Hepatocyte (in vitro differentiated cells): ENCODE data around the gene IGIP. TPM values are rescaled to one million over a fixed set of nuclear protein-coding genes. Genes with fewer than 3 reads are reported as not detected.

Experiments used
- DNase-seq: peaks from one replicate; pipeline ENCODE4 v3.0.0-alpha.2; 2016; ENCODE audit warnings: low spot score
- H2AFZ ChIP-seq: fragments of 200-600 bp; sonication (generic); 2 replicates; pipeline ENCODE4 v1.6.0; 2016; ENCODE audit warnings: antibody characterized with exemption, mild to moderate bottlenecking
- H3K27ac ChIP-seq: fragments of 200-600 bp; sonication (generic); 2 replicates; pipeline ENCODE4 v1.5.1; 2016; ENCODE audit warnings: mild to moderate bottlenecking
- H3K27me3 ChIP-seq: fragments of 200-600 bp; sonication (generic); 2 replicates; pipeline ENCODE4 v1.6.1; 2016
- H3K36me3 ChIP-seq: fragments of 200-600 bp; sonication (generic); replicated peaks from 2 replicates; pipeline ENCODE4 v1.5.1; 2016; ENCODE audit warnings: low read depth; ENCODE audit not compliant: insufficient read depth
- H3K4me1 ChIP-seq: fragments of 200-600 bp; sonication (generic); 2 replicates; pipeline ENCODE4 v1.5.1; 2016; ENCODE audit warnings: mild to moderate bottlenecking, moderate library complexity; ENCODE audit not compliant: insufficient read depth
- H3K4me2 ChIP-seq: fragments of 200-600 bp; sonication (generic); 2 replicates; pipeline ENCODE4 v1.6.0; 2016
- H3K4me3 ChIP-seq: fragments of 200-600 bp; sonication (generic); 2 replicates; pipeline ENCODE4 v1.5.1; 2016; ENCODE audit warnings: mild to moderate bottlenecking
- H3K79me2 ChIP-seq: fragments of 200-600 bp; sonication (generic); 2 replicates; pipeline ENCODE4 v1.6.0; 2017; ENCODE audit warnings: mild to moderate bottlenecking
- H3K9me2 ChIP-seq: fragments of 200-600 bp; sonication (generic); replicated peaks from 2 replicates; pipeline ENCODE4 v1.6.0; 2017; ENCODE audit warnings: mild to moderate bottlenecking; ENCODE audit not compliant: insufficient read depth
- H3K9me3 ChIP-seq: fragments of 200-600 bp; sonication (generic); 2 replicates; pipeline ENCODE4 v1.5.1; 2016; ENCODE audit warnings: low read depth, mild to moderate bottlenecking
- H4K20me1 ChIP-seq: fragments of 200-600 bp; sonication (generic); 2 replicates; pipeline ENCODE4 v1.6.0; 2016; ENCODE audit warnings: mild to moderate bottlenecking; ENCODE audit not compliant: insufficient read depth, poor library complexity, severe bottlenecking
- EZH2 ChIP-seq: fragments of 200-600 bp; sonication (generic); IDR thresholded peaks from 2 replicates; pipeline ENCODE4 v1.6.1; 2016; ENCODE audit warnings: antibody characterized with exemption, mild to moderate bottlenecking, borderline replicate concordance
- EZH2phosphoT487 ChIP-seq: fragments of 200-600 bp; sonication (generic); IDR thresholded peaks from one replicate; pipeline ENCODE4 v1.6.1; 2018; ENCODE audit warnings: antibody characterized with exemption, mild to moderate bottlenecking, low read depth, moderate library complexity; ENCODE audit not compliant: unreplicated experiment, severe bottlenecking
- WGBS: methylation state at CpG from one replicate; pipeline ENCODE4 v1.1.6; 2016; ENCODE audit warnings: low lambda C conversion rate; ENCODE audit errors: missing lambda C conversion rate; 5-methylcytosine and 5-hydroxymethylcytosine counted together
- polyA plus RNA-seq: library from polyadenylated mRNA; unstranded; fragments of >200 nt; fragmentation: Nextera tagmentation; extraction: Ambion mirVana; gene quantifications from 2 replicates; pipeline ENCODE4 v1.2.1, GENCODE V29; 2016
- total RNA-seq: library from RNA; depleted of rRNA; stranded (reverse); fragments of >200 nt; gene quantifications from 2 replicates; pipeline ENCODE4 v1.2.3, GENCODE V29; 2014
- TF ChIP-seq, protein P1 (sequence below): fragments of 200-600 bp; sonication (generic); IDR thresholded peaks from 2 replicates; pipeline ENCODE4 v1.5.1; 2016; ENCODE audit warnings: antibody characterized with exemption, mild to moderate bottlenecking; ENCODE audit not compliant: poor library complexity

Gene IGIP
- 4.4 and 7.2 TPM in 2 replicates for total RNA-seq
- 0.50 and 0.89 TPM in 2 replicates for polyA plus RNA-seq

DNA sequence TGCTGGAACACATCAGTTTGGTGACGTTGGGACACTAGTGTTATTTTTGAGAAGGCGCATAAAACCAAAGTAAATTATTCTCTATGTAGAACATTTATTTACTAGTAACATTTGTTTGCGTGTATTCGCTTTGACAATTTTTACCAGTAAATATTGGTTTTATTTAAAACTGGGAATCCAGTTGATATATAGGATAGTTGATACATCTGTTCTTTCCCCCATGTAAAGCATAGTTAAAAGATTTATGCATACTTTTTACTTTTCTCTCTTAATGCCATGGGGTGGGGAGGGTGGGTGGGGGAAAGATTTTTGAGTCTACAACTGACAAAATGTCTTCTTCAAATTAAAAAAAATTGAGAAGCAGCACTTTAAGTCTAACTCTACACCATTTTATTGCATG is at the start of gene IGIP:
IGIP (plus strand) TSS at position 301 of the 400 bp plus-strand sequence. CDS start 2,540 bp downstream, outside the sequence.
- Histone ChIP-seq H3K9me2 (no peaks in the 10 kb centered on the region), H3K27ac (no peak within 1 kb of the TSS), H3K36me3 (no peaks in the 10 kb centered on the region), H4K20me1 (no peaks in the 10 kb centered on the region), H3K4me1 (no peaks in the 10 kb centered on the region), H3K9me3 (no peaks in the 10 kb centered on the region), H3K4me3 (no peak within 1 kb of the TSS), H3K79me2 (peaks cover 44% of the 10 kb centered on the region), H3K27me3 (no peaks in the 10 kb centered on the region), H3K4me2 (no peak within 1 kb of the TSS), H2AFZ (no peak within 1 kb of the TSS)
- 95% methylated on average over 4 of the region's 4 CpGs for WGBS
- TF ChIP-seq EZH2 (no peak), EZH2phosphoT487 (no peak)
- TF ChIP-seq, protein P1, sequence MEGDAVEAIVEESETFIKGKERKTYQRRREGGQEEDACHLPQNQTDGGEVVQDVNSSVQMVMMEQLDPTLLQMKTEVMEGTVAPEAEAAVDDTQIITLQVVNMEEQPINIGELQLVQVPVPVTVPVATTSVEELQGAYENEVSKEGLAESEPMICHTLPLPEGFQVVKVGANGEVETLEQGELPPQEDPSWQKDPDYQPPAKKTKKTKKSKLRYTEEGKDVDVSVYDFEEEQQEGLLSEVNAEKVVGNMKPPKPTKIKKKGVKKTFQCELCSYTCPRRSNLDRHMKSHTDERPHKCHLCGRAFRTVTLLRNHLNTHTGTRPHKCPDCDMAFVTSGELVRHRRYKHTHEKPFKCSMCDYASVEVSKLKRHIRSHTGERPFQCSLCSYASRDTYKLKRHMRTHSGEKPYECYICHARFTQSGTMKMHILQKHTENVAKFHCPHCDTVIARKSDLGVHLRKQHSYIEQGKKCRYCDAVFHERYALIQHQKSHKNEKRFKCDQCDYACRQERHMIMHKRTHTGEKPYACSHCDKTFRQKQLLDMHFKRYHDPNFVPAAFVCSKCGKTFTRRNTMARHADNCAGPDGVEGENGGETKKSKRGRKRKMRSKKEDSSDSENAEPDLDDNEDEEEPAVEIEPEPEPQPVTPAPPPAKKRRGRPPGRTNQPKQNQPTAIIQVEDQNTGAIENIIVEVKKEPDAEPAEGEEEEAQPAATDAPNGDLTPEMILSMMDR, result no peak
- DNase-seq, result no peak

DNA sequence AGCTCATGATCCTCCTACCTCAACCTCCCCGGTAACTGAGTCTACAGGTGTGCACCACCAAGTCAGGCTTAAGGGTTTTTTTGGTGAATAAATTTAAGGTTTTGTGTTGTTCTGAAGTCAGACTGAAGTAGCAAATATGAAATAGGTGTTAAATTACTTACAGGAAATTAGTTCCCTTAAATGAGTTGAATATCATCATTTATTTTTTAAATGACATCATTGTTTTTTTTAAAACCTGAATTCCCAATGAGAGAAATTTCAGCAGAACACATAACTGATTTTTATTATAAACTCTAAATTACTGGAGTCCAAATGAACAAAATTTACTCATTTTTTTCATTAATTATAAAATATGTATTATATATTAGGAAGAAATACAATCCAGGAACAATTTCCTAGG is 49.6 kb upstream of the IGIP start:
- Histone ChIP-seq H3K27me3 (peaks cover 45% of the 10 kb centered on the region), H3K9me2 (no peaks in the 10 kb centered on the region), H3K27ac (no peak overlapping the region), H3K4me3 (no peak overlapping the region), H2AFZ (no peak overlapping the region), H3K36me3 (no peaks in the 10 kb centered on the region), H4K20me1 (no peaks in the 10 kb centered on the region), H3K79me2 (no peaks in the 10 kb centered on the region), H3K9me3 (no peaks in the 10 kb centered on the region), H3K4me2 (no peak overlapping the region), H3K4me1 (no peaks in the 10 kb centered on the region)
- no peak for DNase-seq
- TF ChIP-seq, protein P1, result no peak
- no peak for TF ChIP-seq EZH2phosphoT487
- no peak for TF ChIP-seq EZH2
- WGBS, result 90% methylated on average over 1 of the region's 1 CpG

DNA sequence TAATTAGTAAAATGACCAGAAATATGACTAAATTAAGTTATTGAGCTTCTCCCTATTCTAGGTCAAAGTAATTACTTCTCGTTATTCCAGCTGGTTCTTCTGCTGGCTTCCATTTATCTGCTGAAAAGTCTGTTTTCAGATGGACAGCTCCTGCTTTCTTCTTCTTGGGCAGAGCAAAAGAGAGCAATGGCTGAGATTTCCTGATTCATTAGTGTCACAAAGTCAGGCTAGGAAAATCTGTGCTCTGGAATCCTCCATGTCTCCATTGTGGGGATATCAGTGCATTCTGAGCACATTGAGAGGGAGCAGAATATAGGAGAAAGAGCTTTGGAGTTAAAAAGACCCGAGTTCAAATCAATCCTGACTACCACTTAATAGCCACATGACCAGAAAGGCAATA is 48.9 kb upstream of the IGIP start:
- no peaks in the 10 kb centered on the region for H4K20me1 ChIP-seq
- H3K9me2 ChIP-seq, result no peaks in the 10 kb centered on the region
- H3K79me2 ChIP-seq, result no peaks in the 10 kb centered on the region
- H3K4me3 ChIP-seq, result no peak overlapping the region
- H3K4me1 ChIP-seq, result no peaks in the 10 kb centered on the region
- no peaks in the 10 kb centered on the region for H3K9me3 ChIP-seq
- H3K36me3 ChIP-seq, result no peaks in the 10 kb centered on the region
- DNase-seq, result no peak
- TF ChIP-seq EZH2phosphoT487 (no peak), EZH2 (no peak)
- TF ChIP-seq, protein P1, result no peak
- no peak overlapping the region for H3K27ac ChIP-seq
- WGBS, result 85% methylated on average over 2 of the region's 2 CpGs
- H3K4me2 ChIP-seq, result no peak overlapping the region
- H2AFZ ChIP-seq, result no peak overlapping the region
- peaks cover 47% of the 10 kb centered on the region for H3K27me3 ChIP-seq

DNA sequence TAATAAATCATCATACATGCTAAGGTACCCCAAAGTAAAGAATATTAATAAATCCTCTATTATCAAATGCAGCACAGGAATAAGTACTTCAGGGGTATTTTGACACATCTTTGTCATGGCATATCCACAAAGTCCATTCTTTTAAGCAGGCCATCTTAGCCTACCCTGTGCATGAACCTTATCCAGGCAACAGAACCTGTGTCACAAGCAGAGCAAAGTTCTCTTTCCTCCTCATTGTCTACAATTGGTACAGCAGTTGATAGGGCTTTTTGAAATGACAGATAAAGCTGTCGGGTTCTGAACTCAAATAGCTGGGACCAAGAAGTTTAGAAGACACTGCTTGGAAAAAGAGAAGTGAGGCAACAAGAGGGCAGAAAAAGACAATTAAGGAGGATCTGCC is 42.6 kb upstream of the IGIP start:
- 48% methylated on average over 1 of the region's 1 CpG for WGBS
- no peak overlapping the region for H3K27ac ChIP-seq
- H3K4me1 ChIP-seq, result no peaks in the 10 kb centered on the region
- no peaks in the 10 kb centered on the region for H3K79me2 ChIP-seq
- DNase-seq, result no peak
- H3K36me3 ChIP-seq, result no peaks in the 10 kb centered on the region
- H2AFZ ChIP-seq, result no peak overlapping the region
- no peak for TF ChIP-seq EZH2phosphoT487
- TF ChIP-seq, protein P1, result no peak
- no peak for TF ChIP-seq EZH2
- H3K9me2 ChIP-seq, result no peaks in the 10 kb centered on the region
- no peaks in the 10 kb centered on the region for H4K20me1 ChIP-seq
- H3K4me2 ChIP-seq, result no peak overlapping the region
- H3K27me3 ChIP-seq, result peaks cover 40% of the 10 kb centered on the region
- H3K9me3 ChIP-seq, result no peaks in the 10 kb centered on the region
- H3K4me3 ChIP-seq, result no peak overlapping the region
